Nephron progenitor cell (in vitro differentiated cells): ENCODE data around the gene SIAH3.
"Not testable (repeated sequence)": the region's sequence is repeated elsewhere in the genome, so short reads cannot be mapped to it uniquely, and the experiment has no call there.

ENCODE experiments used
- DNase-seq: peaks from one replicate; pipeline ENCODE4 v3.0.0; 2021
- H3K27ac Mint-ChIP-seq: 2 replicates; pipeline ENCODE4 v1.8.0; 2021; ENCODE audit warnings: mild to moderate bottlenecking, moderate library complexity, mixed read lengths
- H3K27me3 Mint-ChIP-seq: 2 replicates; pipeline ENCODE4 v1.8.0; 2021; ENCODE audit warnings: mild to moderate bottlenecking, low read depth, mixed read lengths; ENCODE audit not compliant: poor library complexity
- H3K36me3 Mint-ChIP-seq: 2 replicates; pipeline ENCODE4 v1.8.0; 2021; ENCODE audit warnings: low read depth, mixed read lengths
- H3K4me1 Mint-ChIP-seq: 2 replicates; pipeline ENCODE4 v1.8.0; 2021; ENCODE audit warnings: mixed read lengths
- H3K4me3 Mint-ChIP-seq: 2 replicates; pipeline ENCODE4 v1.8.0; 2021; ENCODE audit warnings: mild to moderate bottlenecking, moderate library complexity, mixed read lengths
- H3K9me3 Mint-ChIP-seq: 2 replicates; pipeline ENCODE4 v1.8.0; 2021; ENCODE audit warnings: mild to moderate bottlenecking, moderate library complexity, mixed read lengths
- CTCF ChIP-seq: fragments of 200-600 bp; sonication (generic); IDR thresholded peaks from 2 replicates; pipeline ENCODE4 v1.5.0; 2021; ENCODE audit warnings: antibody characterized with exemption

Gene SIAH3

GRCh38 chr13:45768656-45769479 is 82.7 kb downstream of the SIAH3 start:
- H3K9me3 Mint-ChIP-seq: peaks cover 11% of the 10 kb centered on the region
- H3K4me1 Mint-ChIP-seq: peaks cover 36% of the 10 kb centered on the region
- H3K36me3 Mint-ChIP-seq: peaks cover 8% of the 10 kb centered on the region
- H3K27ac Mint-ChIP-seq: no peak overlapping the region
- no peak for TF ChIP-seq CTCF
- no peak for DNase-seq
- peaks cover 44% of the 10 kb centered on the region for H3K27me3 Mint-ChIP-seq
- no peak overlapping the region for H3K4me3 Mint-ChIP-seq

GRCh38 chr13:45765464-45765863 is 86.1 kb downstream of the SIAH3 start:
- Mint-ChIP-seq H3K9me3 (peaks cover 4% of the 10 kb centered on the region), H3K4me3 (no peak overlapping the region), H3K27me3 (peaks cover 42% of the 10 kb centered on the region), H3K36me3 (no peaks in the 10 kb centered on the region), H3K27ac (no peak overlapping the region), H3K4me1 (peaks cover 21% of the 10 kb centered on the region)
- no peak for DNase-seq
- TF ChIP-seq CTCF: no peak

GRCh38 chr13:45763419-45763818 is 88.1 kb downstream of the SIAH3 start:
- Mint-ChIP-seq H3K9me3 (peaks cover 14% of the 10 kb centered on the region), H3K27ac (no peak overlapping the region), H3K4me3 (no peak overlapping the region), H3K36me3 (no peaks in the 10 kb centered on the region), H3K27me3 (peaks cover 25% of the 10 kb centered on the region), H3K4me1 (peaks cover 6% of the 10 kb centered on the region)
- no peak for DNase-seq
- TF ChIP-seq CTCF: no peak

GRCh38 chr13:45757589-45757988 is 94.0 kb downstream of the SIAH3 start:
- not testable (repeated sequence) for H3K36me3 Mint-ChIP-seq, H3K4me1 Mint-ChIP-seq, H3K27me3 Mint-ChIP-seq, H3K27ac Mint-ChIP-seq, H3K4me3 Mint-ChIP-seq, DNase-seq
- peaks cover 42% of the 10 kb centered on the region for H3K9me3 Mint-ChIP-seq

- not testable (repeated sequence) for H3K36me3 Mint-ChIP-seq, H3K27me3 Mint-ChIP-seq, DNase-seq, H3K4me1 Mint-ChIP-seq, H3K27ac Mint-ChIP-seq, H3K4me3 Mint-ChIP-seq
- peaks cover 42% of the 10 kb centered on the region for H3K9me3 Mint-ChIP-seq
Observed at GRCh38 chr13:45756498-45756897, 95.1 kb downstream of the SIAH3 start.

- Mint-ChIP-seq H3K9me3 (peaks cover 19% of the 10 kb centered on the region), H3K27ac (no peak overlapping the region), H3K4me1 (peaks cover 4% of the 10 kb centered on the region), H3K27me3 (no peaks in the 10 kb centered on the region), H3K4me3 (no peak overlapping the region), H3K36me3 (no peaks in the 10 kb centered on the region)
- no peak for TF ChIP-seq CTCF
- no peak for DNase-seq
Observed at GRCh38 chr13:45752510-45752909, 99.0 kb downstream of the SIAH3 start.

GRCh38 chr13:45751885-45752284 is 99.7 kb downstream of the SIAH3 start:
- H3K4me3 Mint-ChIP-seq: no peak overlapping the region
- DNase-seq: no peak
- H3K27ac Mint-ChIP-seq: no peak overlapping the region
- H3K36me3 Mint-ChIP-seq: no peaks in the 10 kb centered on the region
- no peaks in the 10 kb centered on the region for H3K27me3 Mint-ChIP-seq
- H3K4me1 Mint-ChIP-seq: peaks cover 4% of the 10 kb centered on the region
- TF ChIP-seq CTCF: no peak
- H3K9me3 Mint-ChIP-seq: peaks cover 13% of the 10 kb centered on the region
